Measurements from ENCODE around the gene PLB1. TPM values are rescaled to one million over a fixed set of nuclear protein-coding genes. Genes with fewer than 3 reads are reported as not detected.

Gene PLB1
- total RNA-seq, 1 donor, result 9.2 TPM

DNA sequence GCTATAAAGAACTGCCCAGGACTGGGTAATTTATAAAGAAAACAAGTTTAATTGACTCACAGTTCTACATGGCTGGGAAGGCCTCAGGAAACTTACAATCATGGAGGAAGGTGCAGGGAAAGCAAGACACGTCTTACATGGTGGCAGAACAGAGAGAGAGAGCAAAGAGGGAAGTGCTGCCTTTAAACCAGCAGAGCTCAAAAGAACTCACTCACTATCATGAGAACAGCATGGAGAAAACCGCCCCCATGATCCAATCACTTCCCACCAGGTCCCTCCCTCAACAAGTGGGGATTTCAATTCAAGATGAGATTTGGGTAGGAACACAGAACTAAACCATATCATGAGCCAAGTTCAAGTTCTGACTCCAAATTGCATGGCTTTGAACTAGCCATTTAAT, 193.0 kb downstream of the PLB1 start:
- Histone ChIP-seq H3K27me3 (ENCODE audit: insufficient read depth, low read length) (no peaks in the 10 kb centered on the region), H3K4me1 (ENCODE audit: insufficient read depth, low read length) (peaks cover 6% of the 10 kb centered on the region), H3K9me3 (ENCODE audit: low read depth, low read length) (no peaks in the 10 kb centered on the region), H3K4me3 (ENCODE audit: low read length) (no peak overlapping the region)

DNA sequence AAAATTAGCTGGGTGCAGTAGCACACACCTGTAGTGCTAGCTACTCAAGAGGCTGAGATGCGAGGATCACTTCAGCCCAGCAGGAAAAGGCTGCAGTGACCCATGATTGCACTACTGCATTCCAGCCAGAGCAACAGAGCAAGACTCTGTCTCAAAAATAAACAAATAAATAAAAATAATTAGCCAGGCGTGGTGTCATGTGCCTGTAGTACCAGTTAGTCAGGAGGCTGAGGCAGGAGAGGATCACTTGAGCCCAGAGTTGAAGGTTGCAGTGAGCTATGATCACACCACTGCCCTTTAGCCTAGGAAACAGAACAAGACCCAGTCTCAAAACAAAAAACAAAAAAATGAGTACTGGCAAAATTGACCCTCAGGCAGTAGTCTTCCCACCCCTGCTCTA, 193.9 kb downstream of the PLB1 start:
- Histone ChIP-seq H3K4me3 (ENCODE audit: low read length) (no peak overlapping the region), H3K4me1 (ENCODE audit: insufficient read depth, low read length) (peaks cover 3% of the 10 kb centered on the region), H3K9me3 (ENCODE audit: low read depth, low read length) (no peaks in the 10 kb centered on the region), H3K27me3 (ENCODE audit: insufficient read depth, low read length) (no peaks in the 10 kb centered on the region)

DNA sequence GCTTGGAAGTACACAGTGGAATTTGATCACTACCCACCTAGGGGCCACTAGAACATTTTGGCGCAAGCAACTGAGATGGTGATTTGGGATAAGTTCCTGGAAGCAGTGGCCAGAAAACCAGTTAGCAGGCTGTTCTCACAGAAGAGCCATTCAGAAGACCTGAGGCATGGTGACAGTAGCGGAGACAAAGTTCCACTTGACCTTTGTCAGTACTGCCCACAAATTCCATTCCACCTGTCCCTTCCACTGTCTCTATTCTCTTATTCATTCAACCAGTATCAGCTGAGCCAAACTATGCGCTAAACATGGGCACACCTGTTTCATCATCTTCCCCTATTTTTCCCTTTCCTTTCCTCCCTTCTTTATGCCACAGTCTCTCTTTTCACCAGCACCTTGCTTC, 196.6 kb downstream of the PLB1 start:
- Histone ChIP-seq H3K4me3 (ENCODE audit: low read length) (no peak overlapping the region), H3K27me3 (ENCODE audit: insufficient read depth, low read length) (no peaks in the 10 kb centered on the region), H3K9me3 (ENCODE audit: low read depth, low read length) (no peaks in the 10 kb centered on the region), H3K4me1 (ENCODE audit: insufficient read depth, low read length) (no peaks in the 10 kb centered on the region)

DNA sequence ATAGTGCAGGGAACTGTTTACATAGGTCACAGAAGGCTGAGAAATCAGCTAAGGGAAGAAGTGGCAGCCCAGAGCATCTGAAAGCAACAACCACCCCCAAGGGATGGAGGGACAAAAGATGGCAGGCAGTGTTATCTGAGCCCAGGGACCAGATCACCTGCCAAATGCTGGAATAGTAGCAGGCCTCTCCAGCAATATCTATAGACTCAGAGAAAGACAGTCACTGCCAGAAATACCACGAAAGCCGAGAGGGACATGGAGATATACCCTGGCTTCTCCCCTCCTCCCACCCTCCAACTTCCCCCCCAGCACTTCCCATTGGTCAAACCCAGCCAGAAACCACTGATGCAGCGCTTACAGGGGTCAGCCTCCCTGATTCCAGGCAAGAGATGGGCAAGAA, 197.4 kb downstream of the PLB1 start:
- no peaks in the 10 kb centered on the region for H3K27me3 ChIP-seq (ENCODE audit: insufficient read depth, low read length)
- H3K4me1 ChIP-seq (ENCODE audit: insufficient read depth, low read length), result no peaks in the 10 kb centered on the region
- H3K4me3 ChIP-seq (ENCODE audit: low read length), result no peak overlapping the region
- no peaks in the 10 kb centered on the region for H3K9me3 ChIP-seq (ENCODE audit: low read depth, low read length)

Other genes with a start within 250 kb of the PLB1 start
- 171 TPM for gene FOSL2, start 103.2 kb upstream of the PLB1 start, total RNA-seq

All from mononuclear cell (primary cell).